Measurements from ENCODE around the gene PABPC1L.
"Not testable (repeated sequence)": the region's sequence is repeated elsewhere in the genome, so short reads cannot be mapped to it uniquely, and the experiment has no call there.

The PABPC1L gene

GRCh38 chr20:44909872-44910689 lies at the start of gene PABPC1L:
Gene PABPC1L (plus strand): TSS chr20:44910060. CDS start chr20:44910144, 84 bp downstream.
- peak; percentile 56 for DNase-seq (ENCODE audit: low read depth)

- no peak for DNase-seq (ENCODE audit: low read depth)
These were observed 48.3 kb upstream of the PABPC1L start for GRCh38 chr20:44861531-44862006.

- no peak for DNase-seq (ENCODE audit: low read depth)
These were observed 47.6 kb upstream of the PABPC1L start for GRCh38 chr20:44862286-44862685.

GRCh38 chr20:44863365-44864084 lies 46.3 kb upstream of the PABPC1L start:
- not testable (repeated sequence) for DNase-seq (ENCODE audit: low read depth)

- DNase-seq (ENCODE audit: low read depth) = not testable (repeated sequence)
These were observed 45.4 kb upstream of the PABPC1L start for GRCh38 chr20:44864493-44864892.

- no peak for DNase-seq (ENCODE audit: low read depth)
These were observed 43.0 kb upstream of the PABPC1L start for GRCh38 chr20:44866703-44867335.

GRCh38 chr20:44869471-44869870 lies 40.4 kb upstream of the PABPC1L start:
- DNase-seq (ENCODE audit: low read depth) = no peak

- DNase-seq (ENCODE audit: low read depth) = not testable (repeated sequence)
These were observed 27.5 kb upstream of the PABPC1L start for GRCh38 chr20:44882360-44882759.

GRCh38 chr20:44883214-44883902 lies 26.5 kb upstream of the PABPC1L start:
- no peak for DNase-seq (ENCODE audit: low read depth)

- no peak for DNase-seq (ENCODE audit: low read depth)
These were observed 24.9 kb upstream of the PABPC1L start for GRCh38 chr20:44884907-44885391.

GRCh38 chr20:44885392-44886265 lies 24.2 kb upstream of the PABPC1L start, which contains the start of gene YWHAB:
Gene YWHAB (plus strand): TSS chr20:44885705. CDS start chr20:44901534, 15,829 bp downstream.
- peak; percentile 96 for DNase-seq (ENCODE audit: low read depth)

GRCh38 chr20:44886266-44886651 lies 23.6 kb upstream of the PABPC1L start:
- DNase-seq (ENCODE audit: low read depth) = no peak

GRCh38 chr20:44886828-44887227 lies 23.0 kb upstream of the PABPC1L start:
- DNase-seq (ENCODE audit: low read depth) = no peak

GRCh38 chr20:44887466-44887865 lies 22.4 kb upstream of the PABPC1L start:
- no peak for DNase-seq (ENCODE audit: low read depth)

GRCh38 chr20:44888226-44889103 lies 21.4 kb upstream of the PABPC1L start:
- DNase-seq (ENCODE audit: low read depth) = no peak

- DNase-seq (ENCODE audit: low read depth) = no peak
These were observed 18.0 kb upstream of the PABPC1L start for GRCh38 chr20:44891826-44892225.

GRCh38 chr20:44894959-44895358 lies 14.9 kb upstream of the PABPC1L start:
- no peak for DNase-seq (ENCODE audit: low read depth)

- no peak for DNase-seq (ENCODE audit: low read depth)
These were observed 13.3 kb upstream of the PABPC1L start for GRCh38 chr20:44896583-44896982.

GRCh38 chr20:44897133-44897532 lies 12.7 kb upstream of the PABPC1L start:
- DNase-seq (ENCODE audit: low read depth) = no peak
